HL-60/S4 (cell line): ENCODE results near the gene MRPS35.

Experiments
- in situ Hi-C: fragments of 300-500 bp; cut with MboI; formaldehyde crosslinking; loops from 2 replicates; pipeline ENCODE4 v1.14.3; 2022; ENCODE audit warnings: low sequenced_read_pairs

MRPS35 gene

GRCh38 chr12:27805238-27805637 is 94.6 kb downstream of the MRPS35 start:
- in situ Hi-C loops: no loop called here
